SKM-1 treated with dmso at 0.1 percent for 144 hours (cell line): ENCODE measurements around the gene LINC01488.

Source experiments
- DNase-seq: peaks from one replicate; lab custom pipeline; 2025; ENCODE audit not compliant: unreplicated experiment; lab: John Stamatoyannopoulos, UW

LINC01488 gene

DNA sequence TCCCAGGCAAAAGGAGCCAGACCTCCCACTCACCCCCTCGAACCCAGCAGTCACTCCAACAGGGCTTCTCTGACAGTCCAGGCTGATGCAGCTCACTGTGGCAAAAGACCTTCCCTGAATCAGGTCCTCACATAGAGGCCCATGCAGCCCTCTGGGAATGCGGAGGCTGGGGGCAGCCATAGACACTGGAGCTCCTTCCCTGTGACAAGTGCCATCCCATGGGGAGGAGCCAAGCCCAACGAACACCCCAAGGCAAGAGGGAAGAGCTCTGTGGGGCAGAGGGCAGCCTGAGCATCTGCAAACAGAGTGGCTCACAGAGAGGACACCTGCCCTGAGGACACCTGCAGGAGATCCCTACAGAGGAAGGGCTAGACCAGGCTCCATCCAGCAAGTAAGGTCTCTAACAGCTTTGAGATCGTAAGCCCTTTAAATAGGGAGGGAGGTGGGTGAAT, at the start of gene LINC01488:
Gene LINC01488, plus strand, starts transcription at position 271 of the 452 bp plus-strand sequence.
- DNase-seq, result no peak

DNA sequence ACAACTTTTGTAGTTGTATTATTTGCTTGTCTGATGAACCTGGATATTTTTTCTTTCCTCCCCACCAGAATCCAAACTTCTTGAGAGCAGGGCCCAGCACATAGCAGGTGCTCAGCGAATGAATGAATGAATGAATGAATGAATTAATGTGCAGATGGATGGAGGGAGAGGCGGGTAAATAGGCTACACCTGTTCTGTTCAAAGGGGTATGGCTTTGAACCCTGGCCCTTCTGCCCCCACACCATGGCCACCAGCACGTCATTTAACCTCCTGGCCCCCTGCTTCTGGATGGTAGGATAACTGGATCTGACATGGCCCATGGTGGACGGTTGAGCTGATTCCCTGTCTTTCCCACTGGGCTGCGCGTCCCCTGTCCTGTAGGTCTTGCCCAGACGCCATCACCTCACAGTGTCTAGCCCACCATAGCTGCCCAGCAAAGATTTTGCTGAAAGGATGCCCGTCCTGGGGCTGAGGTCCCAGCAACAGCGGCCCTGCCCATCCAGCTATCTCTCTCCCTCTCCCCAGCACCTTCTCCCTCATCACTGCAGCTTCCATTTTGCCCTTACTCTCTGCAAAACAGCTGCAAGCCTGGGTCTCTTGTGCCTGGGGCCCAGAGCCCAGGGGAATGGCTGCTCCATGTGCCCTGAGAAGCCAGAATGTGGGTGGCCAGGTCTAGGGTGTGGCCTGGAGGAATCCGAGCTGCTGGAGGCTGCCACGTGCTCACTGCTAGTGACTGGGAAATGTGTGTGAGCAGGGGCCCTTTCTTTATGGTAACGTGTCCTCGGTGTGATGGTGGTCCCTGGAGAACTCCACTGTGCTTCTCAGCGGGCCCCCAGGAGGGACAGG, 49.3 kb upstream of the LINC01488 start:
- no peak for DNase-seq

DNA sequence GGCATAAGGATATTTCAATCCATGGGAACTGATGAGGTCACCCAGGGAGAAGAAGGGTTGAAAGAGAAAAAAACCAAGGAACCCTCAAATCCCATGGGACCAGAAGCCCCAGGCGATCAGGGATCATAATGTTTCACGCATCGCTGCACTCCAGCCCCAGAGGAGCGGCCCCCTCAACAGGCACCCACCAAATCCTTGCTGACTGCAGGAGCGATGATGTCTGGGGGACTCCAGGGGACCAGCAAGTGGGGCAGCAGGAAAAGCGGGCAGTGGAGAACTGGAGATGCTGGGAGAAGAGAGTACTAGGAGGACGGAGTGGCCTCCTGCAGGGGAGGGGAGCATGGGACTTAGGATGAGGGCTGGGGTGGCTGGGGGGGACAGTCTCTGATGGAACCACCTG, 47.7 kb upstream of the LINC01488 start:
- DNase-seq, result no peak

DNA sequence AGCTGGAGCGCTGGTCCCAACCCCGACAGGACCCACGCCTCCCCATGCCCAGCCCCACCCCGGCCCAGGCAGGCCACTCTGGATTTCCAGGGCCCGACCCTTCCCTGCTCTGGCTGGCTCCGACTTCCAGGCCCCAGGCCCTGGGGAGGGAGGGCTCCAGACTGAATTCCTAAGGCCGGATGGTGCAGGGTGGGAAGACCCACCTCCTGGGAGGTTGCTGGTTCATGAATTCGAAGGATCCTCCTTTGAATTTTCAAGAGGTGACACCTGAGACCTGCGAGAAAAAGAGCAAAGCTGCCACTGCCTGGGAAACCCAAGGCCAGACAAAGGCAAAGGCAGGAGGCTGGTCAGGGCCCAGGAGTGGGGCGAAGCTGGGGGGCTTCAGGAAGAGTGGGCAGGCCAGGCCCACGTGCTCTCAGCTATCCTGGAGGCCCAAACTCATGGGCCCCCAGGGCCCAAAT, 47.0 kb upstream of the LINC01488 start:
- no peak for DNase-seq

DNA sequence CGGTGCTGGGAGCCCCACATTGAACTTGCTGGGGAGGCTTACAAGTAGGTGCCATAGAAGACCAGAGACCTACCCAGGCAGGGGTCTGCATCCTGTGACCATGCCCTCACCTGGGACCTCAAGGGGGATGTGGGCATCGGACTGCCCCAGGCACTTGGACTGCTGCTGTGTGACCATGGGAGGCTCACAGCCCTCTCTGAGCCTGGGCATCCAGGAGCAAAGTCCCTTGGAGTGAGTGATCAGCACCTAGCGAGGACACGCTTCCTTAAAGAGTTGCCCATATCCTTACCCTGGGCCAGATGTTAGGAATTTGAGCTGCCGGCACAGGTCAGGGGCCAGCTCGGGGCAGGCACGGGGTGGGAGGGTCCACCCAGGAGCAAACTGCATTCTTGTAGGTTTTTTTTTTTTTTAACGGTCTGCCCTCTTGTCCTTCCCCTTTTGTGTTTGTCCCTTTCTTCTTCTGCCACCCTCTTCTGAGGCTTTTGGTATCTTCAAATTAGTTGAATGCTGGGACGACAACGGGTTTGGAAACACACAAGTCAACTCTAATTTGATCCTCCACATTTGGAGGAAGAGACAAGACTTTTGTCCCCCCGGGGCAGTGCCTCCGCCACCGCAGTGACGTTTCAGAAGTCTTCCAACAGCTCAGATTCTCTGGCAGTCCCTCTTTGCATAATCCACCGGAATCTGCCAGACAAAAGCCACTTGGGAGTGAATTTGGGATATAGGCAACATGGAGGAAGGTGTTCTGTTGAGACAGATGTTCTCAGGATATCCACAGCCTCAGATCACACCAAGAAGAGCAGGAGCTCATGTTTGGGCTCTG, 46.1 kb upstream of the LINC01488 start:
- no peak for DNase-seq

DNA sequence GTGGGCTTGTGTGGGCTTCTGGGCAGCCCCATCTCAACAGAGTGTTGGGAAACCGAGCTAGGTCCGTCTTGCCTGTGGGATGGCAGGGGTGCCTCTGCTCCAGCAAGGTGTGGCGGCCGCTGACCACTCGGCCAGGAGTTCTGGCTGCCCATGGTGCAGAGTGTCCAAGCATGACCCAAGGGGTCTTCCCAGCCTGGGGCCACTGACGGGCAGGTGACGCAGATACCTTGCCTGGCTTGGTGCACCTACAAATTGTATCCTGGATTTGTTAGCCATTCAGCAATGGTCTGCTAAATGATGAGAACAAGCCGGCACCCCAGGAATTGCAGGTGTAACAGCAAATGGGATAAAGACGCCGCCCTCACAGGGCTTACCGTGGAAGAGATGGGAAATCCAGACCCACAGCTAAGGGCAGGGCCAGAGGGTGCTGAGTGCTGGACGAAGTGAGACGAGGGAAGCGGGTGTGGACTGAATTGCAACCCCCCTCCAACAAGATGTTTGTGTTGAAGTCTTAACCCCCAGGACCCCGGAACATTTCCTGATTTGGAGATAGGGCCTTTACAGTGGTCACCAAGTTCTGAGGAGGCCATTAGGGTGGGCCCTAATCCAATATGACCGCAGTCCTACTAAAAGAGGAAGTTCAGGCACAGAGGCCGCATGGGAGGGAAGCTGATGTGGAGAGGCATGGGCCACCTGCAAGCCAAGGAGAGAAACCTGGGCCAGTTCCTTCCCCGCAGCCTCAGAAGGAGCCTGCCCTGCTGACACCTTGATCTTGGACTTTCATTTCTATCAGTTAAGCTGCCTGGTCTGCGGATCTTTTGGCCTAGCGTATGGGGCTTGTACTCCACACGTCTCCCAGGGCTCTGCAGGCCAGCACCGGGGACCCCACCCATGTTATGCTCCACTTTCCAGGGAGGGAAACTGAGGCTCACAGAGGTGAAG, 45.2 kb upstream of the LINC01488 start:
- DNase-seq, result peak; percentile 79

DNA sequence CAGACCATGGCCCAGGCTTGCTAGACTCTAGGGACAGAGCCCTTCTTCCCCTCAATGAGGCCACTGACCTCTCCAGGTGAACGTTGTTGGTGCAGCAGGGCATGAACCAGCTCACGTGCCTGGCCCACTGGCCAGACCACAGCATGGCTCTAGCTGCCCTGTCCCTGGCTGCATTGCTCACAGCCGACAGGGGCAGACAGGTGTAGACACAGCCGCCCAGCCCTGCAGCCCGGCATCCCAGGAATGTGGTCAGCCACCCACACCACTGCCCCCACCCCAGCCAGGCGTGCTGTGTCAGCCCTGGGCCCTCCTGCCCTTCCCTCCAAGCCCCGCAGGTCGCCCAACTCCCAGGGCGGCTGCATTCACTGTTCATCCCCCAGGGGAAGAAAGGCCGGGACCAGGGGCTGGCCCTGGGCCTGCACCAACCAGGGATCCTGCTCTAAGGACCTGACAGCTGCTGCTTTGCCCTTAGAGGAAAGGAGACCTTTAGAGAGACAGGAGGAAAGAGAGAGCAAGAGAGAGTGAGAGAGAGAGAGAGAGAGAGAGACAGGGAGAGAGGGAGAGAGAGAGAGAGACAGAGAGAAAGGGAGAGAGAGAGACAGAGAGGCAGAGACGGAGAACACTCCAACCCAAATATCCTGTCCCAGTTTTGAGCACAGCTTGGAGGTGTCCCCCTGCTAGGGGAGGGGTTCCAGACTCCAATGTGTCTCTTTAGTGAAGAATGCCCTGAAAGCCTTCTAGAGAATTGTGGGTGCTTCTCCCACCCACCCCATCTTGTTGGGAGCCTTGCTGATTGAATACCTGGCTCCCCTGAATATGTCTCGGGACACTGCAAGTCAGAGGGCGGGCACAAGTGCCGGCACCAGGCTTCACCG, 44.2 kb upstream of the LINC01488 start:
- DNase-seq, result no peak

DNA sequence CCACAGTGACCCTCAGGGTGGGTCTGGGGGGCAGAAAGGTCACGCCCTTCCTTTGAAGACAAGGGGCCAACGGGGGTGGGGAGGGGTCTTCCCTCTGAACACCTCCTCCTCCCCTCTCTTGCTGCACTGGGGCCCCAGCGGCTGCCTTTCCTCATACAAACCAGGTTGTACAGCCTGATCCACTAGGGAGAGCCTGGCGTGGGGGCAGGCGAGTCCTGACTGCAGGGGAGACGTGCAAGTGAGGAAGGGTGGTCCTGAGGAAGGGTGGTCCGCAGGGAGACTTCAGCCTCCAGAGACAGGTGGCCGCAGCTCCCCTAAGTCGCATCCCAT, 43.6 kb upstream of the LINC01488 start:
- no peak for DNase-seq

DNA sequence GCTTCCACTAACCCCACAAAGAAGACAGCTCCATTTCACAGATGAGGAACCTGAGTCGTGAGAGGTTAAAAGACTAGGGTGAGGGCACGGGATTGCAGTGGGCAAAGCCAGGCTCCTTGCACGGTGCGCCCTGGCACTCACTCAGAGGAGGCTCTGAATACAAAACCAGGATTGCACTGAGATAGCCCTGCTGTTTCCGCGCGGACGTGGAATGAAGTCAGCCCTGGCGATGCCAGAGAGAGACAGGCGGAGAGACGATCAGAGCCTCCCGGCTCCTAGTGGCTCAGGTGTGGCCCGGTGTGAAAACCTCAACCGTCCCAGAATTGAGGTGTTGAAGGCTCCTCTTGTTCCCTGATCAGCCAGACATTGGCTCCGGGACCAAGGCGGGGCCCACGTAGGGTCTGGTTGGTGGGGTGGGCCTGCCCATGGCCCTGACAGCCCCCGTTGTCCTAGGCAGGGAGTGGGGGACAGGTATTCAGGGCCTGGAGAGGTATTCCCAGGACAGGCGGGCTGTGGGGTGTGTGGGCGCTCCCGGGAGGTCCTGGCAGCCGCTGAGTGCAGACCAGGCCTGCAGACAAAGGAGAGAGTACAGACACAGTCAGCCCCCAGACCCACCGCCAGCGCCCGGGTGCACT, 43.1 kb upstream of the LINC01488 start:
- no peak for DNase-seq

DNA sequence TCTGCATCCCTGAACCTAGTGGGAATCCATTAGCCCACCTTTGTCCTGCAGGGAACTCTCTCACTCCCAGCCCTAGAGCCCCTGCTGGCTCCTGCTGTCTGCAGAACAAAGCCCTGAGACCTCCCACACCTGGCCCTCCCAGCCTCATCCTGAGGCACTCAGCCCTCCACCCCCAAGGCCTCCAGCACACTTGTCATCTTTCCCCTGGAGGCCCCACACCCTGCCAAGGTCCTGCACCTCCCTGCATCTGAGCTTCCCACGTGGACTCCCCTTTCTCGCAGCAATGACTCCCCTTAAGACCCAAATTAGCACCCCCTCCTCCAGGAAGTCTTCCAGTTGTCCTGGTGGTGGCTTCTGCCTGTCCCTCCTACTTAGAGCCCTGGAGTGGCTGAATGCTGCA, 42.3 kb upstream of the LINC01488 start:
- DNase-seq, result no peak

DNA sequence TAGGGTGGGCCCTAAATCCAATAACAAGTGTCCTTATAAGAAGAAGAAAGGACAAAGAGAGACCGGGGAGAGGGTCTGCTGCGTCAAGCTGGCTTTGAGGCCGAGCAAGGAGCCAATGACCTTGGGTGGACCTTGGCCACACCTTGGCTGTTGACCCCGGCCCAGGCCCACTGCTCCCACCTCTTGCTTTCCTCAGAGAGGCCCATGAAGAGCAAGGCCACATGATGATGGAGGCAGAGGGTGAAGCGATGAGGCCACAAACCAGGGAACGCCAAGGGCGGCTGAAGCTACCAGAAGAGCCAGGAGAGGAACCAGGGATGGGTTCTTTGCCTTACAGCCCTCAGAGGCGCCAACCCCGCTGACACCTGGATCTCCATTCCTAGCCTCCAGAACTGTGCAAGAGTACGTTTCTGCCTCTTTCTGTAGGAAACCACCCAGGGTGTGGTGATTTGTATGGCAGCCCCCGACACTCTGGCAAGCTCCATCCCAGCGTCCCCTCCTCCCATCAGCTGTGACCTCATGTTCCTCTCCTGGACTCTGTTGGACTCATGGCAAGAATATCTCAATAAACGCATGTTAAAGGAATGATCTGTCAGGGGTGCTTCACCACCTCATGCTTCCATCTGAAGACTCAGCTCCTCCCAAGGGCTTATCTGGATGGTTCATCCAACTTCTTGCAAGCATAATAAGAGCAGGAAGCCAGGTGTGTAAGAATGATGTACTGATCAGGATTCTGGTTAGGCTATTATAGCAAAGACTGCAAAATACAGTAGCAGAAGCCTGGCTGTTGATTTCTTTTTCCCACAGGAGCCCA, 41.6 kb upstream of the LINC01488 start:
- no peak for DNase-seq

DNA sequence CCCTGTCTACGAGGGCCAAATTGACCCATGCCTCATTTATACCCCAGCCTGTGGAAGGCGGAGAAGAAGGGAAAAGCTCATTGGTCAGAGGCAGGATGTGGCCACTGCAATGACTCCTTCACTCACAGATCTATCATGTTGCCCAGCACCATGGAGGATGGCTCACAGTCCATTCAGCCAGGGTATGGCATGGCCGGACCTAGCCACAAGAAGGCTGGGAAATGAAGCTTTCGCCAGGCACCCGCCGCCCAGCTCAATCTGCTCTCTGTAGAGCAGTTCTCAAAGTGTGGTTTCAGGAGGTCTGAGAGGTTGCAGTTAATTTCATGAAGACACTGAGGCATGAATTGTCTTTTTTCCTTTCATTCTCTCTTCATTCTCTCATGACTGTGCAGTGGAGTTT, 40.6 kb upstream of the LINC01488 start:
- DNase-seq, result no peak

DNA sequence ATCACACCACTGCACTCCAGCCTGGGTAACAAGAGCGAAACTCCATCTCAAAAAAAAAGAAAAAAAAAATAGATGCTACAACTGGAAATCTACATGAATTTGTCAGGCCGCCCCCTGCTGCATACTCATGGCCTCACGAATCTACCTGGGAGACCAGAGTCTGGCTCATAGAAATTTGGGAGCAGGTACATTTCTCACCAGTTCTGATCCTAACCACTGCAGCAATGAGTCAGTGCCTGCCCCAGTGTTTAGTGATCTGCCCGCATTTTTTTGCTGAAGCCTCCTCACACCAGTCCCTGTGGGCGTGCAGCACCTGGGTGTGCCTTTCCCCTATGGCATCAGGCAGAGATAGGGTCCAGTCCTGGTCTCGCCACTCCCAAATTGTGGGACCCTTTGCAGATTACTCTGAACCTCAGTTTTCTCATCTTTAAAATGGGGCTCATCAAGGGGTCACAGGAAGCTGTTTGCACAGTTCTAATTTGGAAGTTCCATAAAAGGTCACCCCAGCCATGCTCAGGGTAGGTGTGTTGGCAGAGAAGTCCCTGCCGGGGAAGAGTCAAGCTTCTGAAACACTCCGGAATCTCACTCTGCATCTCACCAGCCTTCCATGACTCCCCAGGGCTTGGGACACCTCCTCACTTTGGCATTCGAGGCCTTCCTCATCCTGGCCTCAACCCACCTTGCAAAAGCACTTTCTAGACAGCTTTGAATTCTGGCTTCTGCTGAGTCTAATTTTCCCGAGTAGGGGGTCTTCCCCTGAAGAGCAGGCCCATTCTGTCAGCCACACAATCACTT, 39.3 kb upstream of the LINC01488 start:
- no peak for DNase-seq

DNA sequence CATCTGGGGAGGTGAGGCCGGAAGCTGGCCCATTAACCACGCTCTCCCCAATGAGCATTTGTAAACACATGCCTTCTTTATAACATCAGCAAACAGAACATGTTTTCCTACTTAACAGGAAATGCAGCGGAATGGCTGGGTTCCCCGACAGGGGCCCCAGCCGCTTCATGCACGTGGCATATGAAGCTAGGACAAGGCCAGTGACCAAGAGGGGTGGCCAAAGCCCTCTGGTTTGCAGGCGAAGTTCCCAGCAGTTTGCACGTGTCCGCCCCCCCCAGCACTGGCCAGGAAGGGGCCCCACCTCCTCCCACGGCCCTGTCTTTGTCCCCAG, 38.7 kb upstream of the LINC01488 start:
- no peak for DNase-seq

DNA sequence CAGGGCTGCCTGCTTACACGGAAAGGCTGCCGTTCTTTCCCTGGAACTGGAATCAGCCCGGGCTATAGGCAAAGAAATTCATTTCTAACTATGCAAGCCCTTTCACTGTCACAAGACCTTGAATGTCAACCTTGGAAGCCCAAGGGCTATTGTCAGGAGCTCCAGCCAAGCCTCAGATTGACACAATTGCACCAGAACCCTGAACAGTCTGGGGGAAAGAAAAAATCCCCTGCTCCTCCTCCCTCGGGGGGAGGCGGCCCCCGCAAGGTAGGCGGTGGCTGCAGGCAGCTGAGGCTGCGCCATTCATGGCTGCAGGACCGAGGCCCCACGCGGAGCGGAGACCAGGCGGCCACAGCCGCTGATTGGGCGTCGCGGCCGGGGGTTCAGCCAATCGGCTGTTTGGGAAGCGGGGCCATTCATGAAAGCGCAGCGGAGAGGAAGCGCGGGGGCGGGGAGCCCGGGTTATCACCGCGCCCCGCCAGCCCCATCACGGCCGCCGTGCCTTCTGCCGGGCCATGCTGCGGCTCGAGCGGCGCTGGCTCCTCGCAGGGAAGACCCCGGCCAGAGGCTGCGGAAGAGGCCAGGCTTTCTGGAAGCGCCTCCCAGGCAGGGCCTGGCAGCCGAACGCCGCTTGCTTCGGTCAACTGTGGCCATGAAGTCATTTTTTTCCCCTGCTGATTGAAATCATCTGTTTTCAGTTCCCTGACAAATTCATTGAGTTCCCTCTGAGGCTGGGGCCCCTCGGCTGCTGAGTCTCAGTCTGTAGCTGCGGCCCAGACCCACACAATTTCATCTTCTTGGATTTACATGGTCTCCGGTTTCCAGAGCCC, 38.1 kb upstream of the LINC01488 start:
- peak; percentile 33 for DNase-seq

DNA sequence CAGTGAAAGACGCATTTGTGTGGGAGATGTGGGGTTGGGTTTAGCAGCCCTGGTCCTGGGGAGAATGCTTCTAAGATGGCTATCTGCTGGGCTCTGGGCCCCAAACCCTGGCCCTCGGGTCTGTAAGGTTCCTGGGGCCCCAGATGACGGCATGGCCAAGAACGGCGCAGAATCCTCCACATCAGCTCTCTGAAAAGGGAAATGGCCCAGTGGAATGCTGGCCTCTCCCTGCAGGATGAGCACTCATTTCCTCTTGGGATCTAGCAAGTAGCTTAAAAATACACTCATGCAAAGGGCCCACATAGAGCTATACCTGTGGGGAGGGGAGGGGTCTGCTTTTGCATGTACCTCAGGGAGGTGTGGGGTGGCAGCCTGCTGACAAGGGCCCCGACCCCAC, 37.5 kb upstream of the LINC01488 start:
- DNase-seq, result no peak
